GM21515 (cell line): Measurements from ENCODE around the gene RIPK3.
"Not testable (repeated sequence)": the region's sequence is repeated elsewhere in the genome, so short reads cannot be mapped to it uniquely, and the experiment has no call there.

Experiments used
- ATAC-seq: cut with Tn5 transposase; IDR thresholded peaks from one replicate; pipeline ENCODE4 v1.9.1; 2021; ENCODE audit not compliant: unreplicated experiment

The RIPK3 gene

GRCh38 chr14:24369907-24370687 lies 30.3 kb upstream of the RIPK3 start:
- no peak for ATAC-seq

DNA sequence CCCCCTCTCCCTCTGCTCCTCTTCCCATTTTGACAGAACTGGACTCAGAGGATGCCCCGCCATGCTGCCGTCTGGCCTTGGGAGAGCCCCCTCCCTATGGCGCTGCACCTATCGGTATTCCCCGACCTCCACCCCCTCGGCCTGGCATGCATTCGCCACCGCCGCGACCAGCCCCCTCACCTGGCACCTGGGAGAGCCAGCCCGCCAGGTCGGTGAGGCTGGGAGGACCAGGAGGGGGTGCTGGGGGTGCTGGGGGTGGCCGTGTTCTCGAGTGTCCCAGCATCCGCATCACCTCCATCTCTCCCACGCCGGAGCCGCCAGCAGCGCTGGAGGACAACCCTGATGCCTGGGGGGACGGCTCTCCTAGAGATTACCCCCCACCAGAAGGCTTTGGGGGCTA lies 29.7 kb upstream of the RIPK3 start:
- ATAC-seq, result no peak

- ATAC-seq, result no peak
Measured at GRCh38 chr14:24368562-24369252, 28.9 kb upstream of the RIPK3 start.

DNA sequence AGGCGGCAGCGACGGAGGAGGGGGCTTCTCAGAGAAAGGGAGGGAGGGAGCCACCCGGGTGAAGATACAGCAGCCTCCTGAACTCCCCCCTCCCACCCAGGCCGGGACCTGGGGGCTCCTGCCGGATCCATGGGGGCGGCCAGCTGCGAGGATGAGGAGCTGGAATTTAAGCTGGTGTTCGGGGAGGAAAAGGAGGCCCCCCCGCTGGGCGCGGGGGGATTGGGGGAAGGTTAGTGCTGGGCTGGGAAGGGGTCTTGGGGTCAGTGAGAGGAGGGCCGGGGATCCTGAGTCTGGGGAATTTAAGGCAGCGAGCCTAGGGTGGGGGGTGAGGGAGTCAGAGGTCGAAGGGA lies 28.4 kb upstream of the RIPK3 start:
- ATAC-seq, result no peak

- no peak for ATAC-seq
Measured at GRCh38 chr14:24367514-24368211, 27.9 kb upstream of the RIPK3 start, which contains the start of gene NFATC4. NFATC4 (plus strand) TSS chr14:24368184; CDS start chr14:24368341, 157 bp downstream.

DNA sequence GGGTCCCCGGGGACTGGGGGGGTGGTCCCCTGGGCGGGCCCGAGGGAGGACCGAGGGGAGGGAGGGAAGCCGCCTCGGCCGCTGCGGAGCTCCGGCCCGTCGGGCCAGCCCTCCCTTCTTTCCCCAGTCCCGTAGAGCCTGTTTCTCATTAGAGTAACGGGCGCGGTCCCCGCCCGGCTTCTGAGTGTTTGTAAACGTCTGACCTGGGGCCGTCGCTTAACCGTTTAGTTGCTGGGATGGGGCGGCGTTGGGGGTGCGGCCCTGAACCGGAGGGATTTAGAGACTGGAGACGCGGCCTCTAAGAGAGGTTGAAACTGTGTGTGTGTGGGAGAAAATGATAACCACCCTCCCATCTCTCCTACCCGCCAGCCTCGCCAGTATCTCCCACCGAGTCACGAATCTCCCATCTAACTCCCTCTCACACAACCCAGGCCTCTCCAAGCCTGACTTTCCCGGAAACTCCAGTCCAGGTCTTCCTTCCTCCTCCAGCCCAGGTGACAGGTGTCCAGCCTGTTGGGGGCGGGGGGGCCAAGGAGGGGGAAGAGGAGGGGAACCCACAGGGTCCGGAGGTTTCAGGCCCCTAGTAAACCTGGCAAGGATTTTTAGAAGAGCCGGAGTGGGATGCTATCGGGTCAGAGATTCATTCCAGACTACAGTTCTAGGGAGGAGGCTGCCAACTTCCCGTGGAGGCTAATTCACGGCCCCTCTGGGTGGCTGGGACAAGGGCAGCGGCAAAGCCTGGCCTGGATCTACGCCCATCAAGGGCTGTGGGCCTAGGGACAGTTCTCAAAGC lies 27.1 kb upstream of the RIPK3 start:
- peak; percentile 46 for ATAC-seq

DNA sequence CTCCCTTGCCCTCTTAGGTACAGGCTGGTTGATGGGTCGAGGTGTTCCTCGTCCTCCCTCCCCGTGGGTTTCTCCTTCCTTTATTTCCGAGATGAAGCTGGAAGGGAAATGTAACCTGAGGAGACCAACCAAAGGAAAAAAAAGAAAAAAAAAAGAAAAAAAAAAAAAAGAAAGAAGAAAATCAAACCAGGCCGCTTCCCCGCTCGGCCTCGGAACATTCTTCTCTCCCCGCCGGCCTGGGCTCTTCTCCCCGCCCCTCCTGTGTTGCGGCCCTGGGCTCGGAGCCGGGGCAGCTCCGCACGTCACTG lies 26.6 kb upstream of the RIPK3 start:
- ATAC-seq, result no peak

- ATAC-seq, result peak; percentile 38
Measured at GRCh38 chr14:24365600-24366412, 26.0 kb upstream of the RIPK3 start.

- no peak for ATAC-seq
Measured at GRCh38 chr14:24364841-24365240, 25.1 kb upstream of the RIPK3 start.

- ATAC-seq, result no peak
Measured at GRCh38 chr14:24363401-24363800, 23.6 kb upstream of the RIPK3 start.

- ATAC-seq, result no peak
Measured at GRCh38 chr14:24362241-24362960, 22.6 kb upstream of the RIPK3 start.

DNA sequence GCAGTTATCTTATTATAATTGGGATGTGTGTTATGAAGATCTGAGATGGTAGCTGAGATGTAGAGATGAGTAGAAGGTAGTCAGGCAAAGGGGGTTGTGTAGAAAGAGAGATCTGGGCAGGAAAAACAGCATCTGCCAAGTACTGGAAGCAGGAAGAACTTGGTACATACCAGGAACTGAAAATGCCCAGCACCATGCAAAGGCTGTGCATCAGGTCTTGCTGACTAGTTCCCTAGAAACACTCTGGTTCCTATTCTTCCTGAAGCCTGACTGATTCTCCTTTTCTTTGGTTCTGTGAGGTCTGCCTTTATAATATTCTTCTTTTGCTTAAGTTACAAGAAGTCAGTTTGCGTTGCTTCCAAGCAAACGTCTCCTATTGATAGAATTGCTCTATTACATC lies 21.5 kb upstream of the RIPK3 start:
- no peak for ATAC-seq

GRCh38 chr14:24360281-24360680 lies 20.5 kb upstream of the RIPK3 start:
- ATAC-seq, result no peak

DNA sequence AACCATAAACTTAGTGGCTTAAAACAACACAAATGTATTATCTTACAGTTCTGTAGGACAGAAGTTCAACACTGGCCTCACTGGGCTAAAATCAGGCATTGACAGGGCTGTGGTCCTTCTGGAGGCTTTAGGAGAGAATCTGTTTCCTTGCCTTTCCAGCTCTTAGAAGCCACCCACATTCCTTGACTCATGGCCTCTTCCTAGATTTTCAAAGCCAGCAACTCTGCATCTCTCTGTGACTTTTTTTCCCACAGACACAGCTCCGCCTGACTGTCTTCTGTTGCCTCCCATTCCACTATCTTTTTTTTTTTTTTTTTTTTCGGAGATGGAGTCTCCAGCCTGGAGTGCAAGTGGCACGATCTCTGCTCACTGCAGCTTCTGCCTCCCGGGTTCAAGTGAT lies 16.4 kb upstream of the RIPK3 start:
- ATAC-seq, result no peak

- ATAC-seq, result no peak
Measured at GRCh38 chr14:24355009-24355408, 15.2 kb upstream of the RIPK3 start.

GRCh38 chr14:24354482-24354825 lies 14.7 kb upstream of the RIPK3 start:
- ATAC-seq, result not testable (repeated sequence)

- no peak for ATAC-seq
Measured at GRCh38 chr14:24353559-24354481, 14.0 kb upstream of the RIPK3 start.

GRCh38 chr14:24351517-24351916 lies 11.7 kb upstream of the RIPK3 start:
- no peak for ATAC-seq

DNA sequence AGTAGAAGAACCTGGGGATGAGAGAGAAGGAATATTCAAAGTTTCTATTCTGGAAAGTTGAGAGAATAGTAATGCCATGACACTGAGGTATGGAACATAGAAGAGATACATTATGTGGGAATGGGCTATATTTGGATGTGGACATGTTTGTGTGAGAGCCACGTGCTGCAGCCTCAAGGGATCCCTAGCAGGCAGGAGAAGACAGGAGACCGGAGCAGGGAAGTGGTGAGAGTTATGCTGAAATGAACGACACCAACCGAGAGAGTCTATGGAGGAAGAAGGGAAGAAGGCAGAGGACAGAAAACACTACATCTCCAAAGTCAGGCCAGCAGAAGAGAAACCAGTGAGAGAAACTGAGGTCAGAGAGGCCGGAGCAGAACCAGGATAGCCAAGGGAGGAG lies 10.0 kb upstream of the RIPK3 start:
- no peak for ATAC-seq
